Endothelial cell of umbilical vein (primary cell): Measurements from ENCODE around the gene TM4SF4. TPM values are rescaled to one million over a fixed set of nuclear protein-coding genes. Genes with fewer than 3 reads are reported as not detected.

Experiments used
- BruUV-seq: library from RNA; stranded (reverse); fragments of 400-500 nt; replicated peaks from 2 replicates; lab custom pipeline; 2021; lab: Mats Ljungman, UMichigan
- CTCF ChIA-PET: fragments of 300-600, 350-600 bp; sonication (Branson Sonifier 250); formaldehyde crosslinking; loops from one replicate; lab custom pipeline; 2021; ENCODE audit warnings: antibody characterized with exemption, inconsistent platforms; lab: Charles Lee
- POLR2A ChIA-PET: fragments of 300-600, 350-600 bp; sonication (Branson Sonifier 250); formaldehyde crosslinking; loops from one replicate; lab custom pipeline; 2021; ENCODE audit warnings: antibody characterized with exemption, inconsistent platforms; lab: Charles Lee
- DNase-seq: peaks from one replicate; pipeline ENCODE4 v3.0.0-alpha.2; 2011; ENCODE audit warnings: low read depth, low spot score
- FAIRE-seq: peaks from 2 replicates; lab custom pipeline; 2011; peaks lifted over from hg19 to GRCh38; lab: Jason Lieb, UNC
- H2AFZ ChIP-seq: 2 replicates; pipeline ENCODE4 v1.6.0; 2012; ENCODE audit warnings: low read depth, low read length, control low read depth, inconsistent platforms
- H3K27ac ChIP-seq: 2 replicates; pipeline ENCODE4 v1.5.1; 2011; ENCODE audit warnings: low read depth, mild to moderate bottlenecking, control low read depth, low read length, moderate library complexity; ENCODE audit not compliant: insufficient read depth
- H3K27me3 ChIP-seq, 2 experiments: 2 replicates each; pipeline versions ENCODE4 v1.6.0 to v1.6.1; 2011; ENCODE audit warnings: low read length in 2 of 2, mixed read lengths in 1 of 2; ENCODE audit not compliant: control insufficient read depth in 2 of 2, insufficient read depth in 2 of 2
- H3K36me3 ChIP-seq, 2 experiments: 2 replicates in 1 of 2; 3 replicates in 1 of 2; pipeline ENCODE4 v1.5.1; 2011; ENCODE audit warnings: low read length in 2 of 2, mild to moderate bottlenecking in 1 of 2, moderate library complexity in 1 of 2; ENCODE audit not compliant: control insufficient read depth in 2 of 2, insufficient read depth in 2 of 2; ENCODE audit errors: extremely low read depth in 1 of 2
- H3K4me1 ChIP-seq: 3 replicates; pipeline ENCODE4 v1.5.1; 2011; ENCODE audit warnings: mild to moderate bottlenecking, low read length; ENCODE audit not compliant: control insufficient read depth, insufficient read depth; ENCODE audit errors: extremely low read depth
- H3K4me2 ChIP-seq: 2 replicates; pipeline ENCODE4 v1.6.1; 2011; ENCODE audit warnings: low read length, control low read depth, mixed read lengths; ENCODE audit not compliant: insufficient read depth
- H3K4me3 ChIP-seq, 3 experiments: fragments of 200-600 bp in 1 of 3; sonication (generic), shearing (Covaris generic) in 1 of 3; replicated peaks in 1 of 3; 2 replicates each; pipeline ENCODE4 v1.5.1; 2011 to 2016; ENCODE audit warnings: control low read depth in 3 of 3, low read length in 3 of 3, mild to moderate bottlenecking in 2 of 3, inconsistent platforms in 1 of 3, low read depth in 1 of 3, moderate library complexity in 1 of 3; ENCODE audit not compliant: insufficient read depth in 1 of 3
- H3K79me2 ChIP-seq: 2 replicates; pipeline ENCODE4 v1.6.0; 2012; ENCODE audit warnings: low read length, inconsistent platforms; ENCODE audit not compliant: control insufficient read depth, insufficient read depth
- H3K9ac ChIP-seq: replicated peaks from 2 replicates; pipeline ENCODE3; 2011; ENCODE audit warnings: low read length, control low read depth; ENCODE audit not compliant: insufficient read depth; ENCODE audit errors: extremely low read depth
- H3K9me1 ChIP-seq: replicated peaks from 3 replicates; pipeline ENCODE4 v1.6.0; 2011; ENCODE audit warnings: mild to moderate bottlenecking, low read length; ENCODE audit not compliant: control insufficient read depth, insufficient read depth; ENCODE audit errors: extremely low read depth
- H3K9me3 ChIP-seq: replicated peaks from 2 replicates; pipeline ENCODE4 v1.5.1; 2012; ENCODE audit warnings: low read length, inconsistent platforms; ENCODE audit not compliant: control insufficient read depth, insufficient read depth
- H4K20me1 ChIP-seq: replicated peaks from 2 replicates; pipeline ENCODE3; 2011; ENCODE audit warnings: mild to moderate bottlenecking, low read length; ENCODE audit not compliant: control insufficient read depth, insufficient read depth; ENCODE audit errors: extremely low read depth
- EZH2 ChIP-seq: IDR thresholded peaks from 2 replicates; pipeline ENCODE4 v1.6.1; 2012; ENCODE audit warnings: borderline replicate concordance, low read depth, mild to moderate bottlenecking, moderate library complexity, low read length, inconsistent platforms; ENCODE audit not compliant: severe bottlenecking
- FOS ChIP-seq: IDR thresholded peaks from 2 replicates; pipeline ENCODE4 v1.6.1; 2011; ENCODE audit warnings: mild to moderate bottlenecking, low read length, moderate library complexity, borderline replicate concordance; ENCODE audit not compliant: insufficient read depth
- GATA2 ChIP-seq: IDR thresholded peaks from 2 replicates; pipeline ENCODE4 v1.7.0; 2011; ENCODE audit warnings: low read depth, mild to moderate bottlenecking, moderate library complexity, mixed read lengths, low read length; ENCODE audit not compliant: insufficient read length, insufficient read depth
- JUN ChIP-seq: IDR thresholded peaks from 2 replicates; pipeline ENCODE4 v1.6.1; 2011; ENCODE audit warnings: borderline replicate concordance, low read depth; ENCODE audit not compliant: insufficient read length, insufficient read depth
- MYC ChIP-seq: IDR thresholded peaks from one replicate; pipeline ENCODE4 v1.6.1; 2011; ENCODE audit warnings: mild to moderate bottlenecking, low read depth, low read length
- POLR2A ChIP-seq: IDR thresholded peaks from 2 replicates; pipeline ENCODE4 v1.6.1; 2012; ENCODE audit warnings: low read depth, mild to moderate bottlenecking, control low read depth, low read length
- POLR2AphosphoS5 ChIP-seq: IDR thresholded peaks from 2 replicates; pipeline ENCODE4 v1.6.1; 2012; ENCODE audit warnings: low read depth, mild to moderate bottlenecking, control low read depth, low read length, moderate library complexity; ENCODE audit not compliant: insufficient read depth
- dilution Hi-C: fragments of 300-500 bp; cut with MboI; formaldehyde crosslinking; loops from one replicate; pipeline ENCODE4 v1.15.0; 2019; ENCODE audit warnings: low sequenced_read_pairs; ENCODE audit not compliant: extremely low pct_ligation_motif_present
- intact Hi-C: fragments of 100-400 bp; cut with micrococcal nuclease; formaldehyde crosslinking; loops from one replicate; pipeline ENCODE4 v1.10.0; 2022
- polyA plus RNA-seq, 4 experiments: library from polyadenylated mRNA; depleted of rRNA in 3 of 4; stranded (reverse) in 3 of 4; unstranded in 1 of 4; fragments of >200 nt; gene quantifications; 2 replicates each; pipeline versions ENCODE4 v1.2.1 to v1.2.3, GENCODE V29; 2011 to 2012; ENCODE audit warnings: missing spikeins in 1 of 4
- total RNA-seq: library from RNA; stranded (reverse); gene quantifications from 2 replicates; pipeline ENCODE4 v1.2.3, GENCODE V29; 2021
- TF ChIP-seq, protein P1 (sequence below): IDR thresholded peaks from 2 replicates; pipeline ENCODE4 v1.6.1; 2011; ENCODE audit not compliant: insufficient read depth, insufficient read length
- TF ChIP-seq, protein P2 (sequence below), 2 donors: IDR thresholded peaks; 1 replicate in 1 of 2; 2 replicates in 1 of 2; pipeline ENCODE4 v1.5.1; 2011; ENCODE audit warnings: low read length in 2 of 2, mild to moderate bottlenecking in 2 of 2, moderate library complexity in 2 of 2, control low read depth in 1 of 2, inconsistent platforms in 1 of 2, low read depth in 1 of 2; ENCODE audit not compliant: insufficient read depth in 1 of 2; ENCODE audit errors: extremely low read depth in 1 of 2

TM4SF4 gene
- total and polyA plus RNA-seq, 2 donors (not counting 3 experiments of a cell fraction or from before 2014, with no cell fraction given), result not detected

GRCh38 chr3:149502438-149502837, 27.9 kb downstream of the TM4SF4 start:
- H3K27ac ChIP-seq, result no peak overlapping the region
- ChIA-PET POLR2A (no interaction called here), CTCF (interaction anchor here (0.8 to 3.6 kb wide), 11 partner anchors 10 to 306 kb away, joined by 3 to 24 read pairs (median 4); no protein-coding TSS in a partner anchor)
- H3K36me3 ChIP-seq, result no peaks in the 10 kb centered on the region
- BruUV-seq, result no TSS peak
- peaks cover 22% of the 10 kb centered on the region for H3K4me1 ChIP-seq
- dilution Hi-C loops (loop anchor here (25.0 kb wide), 1 partner anchor 235 kb away; no protein-coding TSS in a partner anchor), intact Hi-C loops (no loop called here)
- TF ChIP-seq, protein P1, sequence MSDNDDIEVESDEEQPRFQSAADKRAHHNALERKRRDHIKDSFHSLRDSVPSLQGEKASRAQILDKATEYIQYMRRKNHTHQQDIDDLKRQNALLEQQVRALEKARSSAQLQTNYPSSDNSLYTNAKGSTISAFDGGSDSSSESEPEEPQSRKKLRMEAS, result no peak
- no peak for TF ChIP-seq FOS
- no peak for TF ChIP-seq POLR2AphosphoS5
- no peak for TF ChIP-seq MYC
- no peak for TF ChIP-seq EZH2
- TF ChIP-seq, protein P2, sequence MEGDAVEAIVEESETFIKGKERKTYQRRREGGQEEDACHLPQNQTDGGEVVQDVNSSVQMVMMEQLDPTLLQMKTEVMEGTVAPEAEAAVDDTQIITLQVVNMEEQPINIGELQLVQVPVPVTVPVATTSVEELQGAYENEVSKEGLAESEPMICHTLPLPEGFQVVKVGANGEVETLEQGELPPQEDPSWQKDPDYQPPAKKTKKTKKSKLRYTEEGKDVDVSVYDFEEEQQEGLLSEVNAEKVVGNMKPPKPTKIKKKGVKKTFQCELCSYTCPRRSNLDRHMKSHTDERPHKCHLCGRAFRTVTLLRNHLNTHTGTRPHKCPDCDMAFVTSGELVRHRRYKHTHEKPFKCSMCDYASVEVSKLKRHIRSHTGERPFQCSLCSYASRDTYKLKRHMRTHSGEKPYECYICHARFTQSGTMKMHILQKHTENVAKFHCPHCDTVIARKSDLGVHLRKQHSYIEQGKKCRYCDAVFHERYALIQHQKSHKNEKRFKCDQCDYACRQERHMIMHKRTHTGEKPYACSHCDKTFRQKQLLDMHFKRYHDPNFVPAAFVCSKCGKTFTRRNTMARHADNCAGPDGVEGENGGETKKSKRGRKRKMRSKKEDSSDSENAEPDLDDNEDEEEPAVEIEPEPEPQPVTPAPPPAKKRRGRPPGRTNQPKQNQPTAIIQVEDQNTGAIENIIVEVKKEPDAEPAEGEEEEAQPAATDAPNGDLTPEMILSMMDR (IDR thresholded peaks at IDR 0.05; ENCODE audit: extremely low read depth in 1 of 2, insufficient read depth in 1 of 2, low read depth in 1 of 2, low read length in 2 of 2), result no peak
- no peak for TF ChIP-seq POLR2A
- no peak for TF ChIP-seq GATA2
- TF ChIP-seq JUN, result no peak
- no peaks in the 10 kb centered on the region for H3K9me3 ChIP-seq
- no peaks in the 10 kb centered on the region for H3K27me3 ChIP-seq
- no peaks in the 10 kb centered on the region for H3K79me2 ChIP-seq
- no peak overlapping the region for H3K4me3 ChIP-seq
- no peak for DNase-seq
- H3K9ac ChIP-seq, result no peak overlapping the region
- H2AFZ ChIP-seq, result no peak overlapping the region
- H4K20me1 ChIP-seq, result no peaks in the 10 kb centered on the region
- H3K9me1 ChIP-seq, result no peaks in the 10 kb centered on the region
- H3K4me2 ChIP-seq, result no peak overlapping the region
- FAIRE-seq, result no peak
